T-helper 9 cell (primary cell): ENCODE results near the gene CAMKMT.

Source experiments
- DNase-seq: peaks from one replicate; pipeline ENCODE4 v3.0.0-alpha.2; 2020

The CAMKMT gene

GRCh38 chr2:44810892-44811530 lies 449.3 kb downstream of the CAMKMT start:
- no peak for DNase-seq

- no peak for DNase-seq
Measured at GRCh38 chr2:44813165-44813564, 451.4 kb downstream of the CAMKMT start.

- no peak for DNase-seq
Measured at GRCh38 chr2:44813658-44814057, 451.9 kb downstream of the CAMKMT start.

- no peak for DNase-seq
Measured at GRCh38 chr2:44817256-44817655, 455.5 kb downstream of the CAMKMT start.

- DNase-seq = no peak
Measured at GRCh38 chr2:44817673-44818335, 456.1 kb downstream of the CAMKMT start.

- no peak for DNase-seq
Measured at GRCh38 chr2:44819061-44819460, 457.3 kb downstream of the CAMKMT start.

- no peak for DNase-seq
Measured at GRCh38 chr2:44821500-44821899, 459.8 kb downstream of the CAMKMT start.

- DNase-seq = no peak
Measured at GRCh38 chr2:44822174-44822573, 460.4 kb downstream of the CAMKMT start.
